HG03108 (cell line): ENCODE data around the gene ULK4.

Experiments used
- ATAC-seq: cut with Tn5 transposase; IDR thresholded peaks from one replicate; pipeline ENCODE4 v1.9.1; 2021; ENCODE audit warnings: moderate library complexity; ENCODE audit not compliant: unreplicated experiment

Gene ULK4

DNA sequence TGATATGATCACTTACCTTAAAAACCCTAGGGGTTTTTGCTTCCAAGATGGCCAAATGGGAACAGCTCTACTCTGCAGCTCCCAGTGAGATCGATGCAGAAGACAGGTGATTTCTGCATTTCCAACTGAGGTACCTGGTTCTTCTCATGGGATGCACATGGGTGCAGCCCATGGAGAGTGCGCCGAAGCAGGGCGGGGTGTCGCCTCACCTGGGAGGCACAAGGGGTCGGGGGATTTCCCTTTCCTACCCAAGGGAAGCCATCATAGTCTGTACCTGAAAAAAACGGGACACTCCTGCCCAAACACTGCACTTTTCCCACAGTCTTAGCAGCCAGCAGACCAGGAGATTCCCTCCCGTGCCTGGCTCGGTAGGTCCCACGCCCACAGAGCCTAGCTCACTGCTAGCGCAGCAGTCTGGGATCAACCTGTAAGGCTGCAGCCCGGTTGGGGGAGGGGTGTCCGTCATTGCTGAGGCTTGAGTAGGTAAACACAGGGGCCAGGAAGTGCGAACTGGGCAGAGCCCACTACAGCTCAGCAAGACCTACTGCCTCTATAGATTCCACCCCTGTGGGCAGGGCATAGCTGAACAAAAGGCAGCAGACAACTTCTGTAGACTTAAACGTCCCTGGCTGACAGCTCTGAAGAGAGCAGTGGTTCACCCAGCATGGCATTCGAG, 684.0 kb downstream of the ULK4 start:
- no peak for ATAC-seq

DNA sequence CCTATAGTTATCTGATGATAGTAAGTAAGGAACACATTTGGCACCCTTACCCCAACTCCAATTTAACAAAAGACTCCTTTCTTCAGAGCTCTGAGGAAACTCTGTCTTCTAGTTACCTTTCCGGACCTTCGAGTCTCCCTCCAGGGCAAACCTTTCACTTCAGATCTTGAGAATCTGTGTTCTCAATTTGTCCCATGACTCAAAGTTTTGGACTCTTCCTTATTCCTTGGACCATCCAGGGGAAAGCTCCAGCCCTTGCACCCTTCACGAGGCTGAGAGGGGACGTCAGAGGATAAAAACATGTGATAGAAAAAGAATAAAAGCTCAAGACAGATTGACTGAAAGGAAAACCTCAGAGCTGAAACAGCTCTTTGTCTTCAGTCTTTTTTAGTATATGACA, 685.7 kb downstream of the ULK4 start:
- no peak for ATAC-seq

DNA sequence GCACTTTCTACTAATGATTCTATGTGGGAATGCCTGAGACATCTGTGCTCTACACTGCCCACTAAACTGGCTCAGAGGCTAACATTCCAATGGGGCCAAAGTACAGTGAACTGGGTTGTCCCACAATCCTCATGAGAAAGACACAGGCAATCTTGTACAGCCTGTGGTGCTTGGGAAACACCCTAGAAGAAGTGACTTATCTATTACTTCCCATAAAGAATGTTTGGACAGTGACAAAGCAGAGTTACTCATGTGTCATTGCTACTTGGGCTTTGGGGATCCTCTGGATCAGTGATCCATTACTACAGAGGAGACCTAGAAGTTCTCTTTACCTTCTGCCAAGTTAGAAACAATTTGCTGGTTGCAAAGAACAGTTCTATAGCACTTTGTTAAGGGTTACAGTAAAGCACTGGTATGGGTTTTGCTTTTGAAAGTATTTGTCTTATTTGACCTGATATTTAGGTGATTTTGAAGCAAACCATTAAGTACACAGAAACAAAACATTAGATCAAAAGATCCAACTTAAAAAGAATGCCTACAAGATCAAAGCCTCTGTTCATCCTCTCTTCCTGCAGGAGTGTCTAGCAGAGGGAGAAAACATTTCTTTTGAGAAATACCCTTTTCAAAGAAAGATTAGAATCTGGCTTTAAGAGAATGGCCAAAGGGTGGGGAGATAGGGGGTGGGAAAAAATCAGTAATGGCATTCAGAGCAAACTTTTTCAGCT, 686.8 kb downstream of the ULK4 start:
- ATAC-seq = no peak

DNA sequence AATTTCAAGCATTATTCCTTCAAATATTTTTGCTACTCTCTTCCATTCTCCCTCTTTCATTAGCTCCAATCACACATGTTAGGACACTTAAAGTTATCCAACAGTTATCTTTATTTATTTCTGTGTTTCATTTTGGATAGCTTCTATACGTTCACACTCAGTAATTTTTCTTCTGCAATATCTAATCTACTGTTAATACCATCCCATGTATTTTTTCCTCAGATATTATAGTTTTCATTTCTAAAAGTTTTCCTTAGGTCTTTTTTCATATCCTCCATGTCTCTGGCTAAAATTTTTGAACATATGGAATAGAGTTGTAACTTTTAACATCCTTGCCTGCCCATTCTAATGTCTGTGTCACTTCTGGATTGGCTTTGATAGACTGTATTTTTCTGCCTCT, 689.2 kb downstream of the ULK4 start:
- no peak for ATAC-seq

DNA sequence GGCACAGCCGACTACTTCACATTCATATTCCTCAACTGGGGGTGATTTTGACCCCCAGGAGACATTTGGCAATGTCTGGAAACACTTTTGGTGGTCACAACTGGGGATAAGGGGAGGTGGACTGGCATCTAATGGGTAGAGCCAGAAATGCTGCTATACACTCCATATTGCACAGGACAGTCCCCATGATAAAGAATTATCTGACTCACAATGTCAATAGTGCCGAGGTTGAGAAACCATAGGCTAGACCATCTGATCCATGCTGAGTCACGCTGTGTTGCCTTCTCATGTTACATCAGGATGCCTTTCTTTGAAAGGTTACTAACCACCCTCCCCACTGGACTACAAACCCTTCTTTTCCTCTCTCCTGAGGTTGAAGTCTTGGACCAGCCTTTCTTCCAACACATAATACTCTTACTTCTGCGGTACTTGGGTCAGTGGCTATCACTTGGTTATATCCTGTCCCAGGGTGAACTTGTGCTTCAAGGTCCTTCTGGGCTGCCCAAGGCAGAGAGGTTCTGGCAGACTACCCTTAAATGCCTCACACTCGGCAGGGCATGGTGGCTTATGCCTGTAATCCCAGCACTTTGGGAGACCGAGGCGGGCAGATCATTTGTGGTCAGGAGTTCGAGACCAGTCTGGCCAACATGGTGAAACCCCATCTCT, 693.8 kb downstream of the ULK4 start:
- ATAC-seq = no peak

DNA sequence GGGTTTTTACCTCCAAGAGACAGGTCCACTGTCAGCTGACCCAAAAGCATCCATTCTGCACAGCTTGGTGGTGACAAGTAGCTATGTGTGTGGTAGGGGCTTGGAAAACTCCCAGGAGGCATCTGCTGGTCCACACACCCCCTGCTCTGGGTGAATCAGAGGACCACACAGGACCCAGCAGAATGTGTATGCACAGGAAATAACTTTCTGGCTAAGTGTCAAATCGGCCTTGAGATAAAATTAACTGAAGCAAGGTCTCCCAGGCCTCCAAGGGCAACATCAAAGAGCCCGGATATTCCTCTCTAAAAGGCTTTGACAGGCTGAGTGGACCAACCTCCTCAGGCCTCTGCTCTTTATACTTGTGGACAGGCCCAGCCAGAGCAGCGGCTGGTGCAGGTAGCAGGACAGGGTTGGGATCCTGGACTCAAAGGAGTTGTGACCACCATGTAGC, 696.1 kb downstream of the ULK4 start:
- no peak for ATAC-seq

DNA sequence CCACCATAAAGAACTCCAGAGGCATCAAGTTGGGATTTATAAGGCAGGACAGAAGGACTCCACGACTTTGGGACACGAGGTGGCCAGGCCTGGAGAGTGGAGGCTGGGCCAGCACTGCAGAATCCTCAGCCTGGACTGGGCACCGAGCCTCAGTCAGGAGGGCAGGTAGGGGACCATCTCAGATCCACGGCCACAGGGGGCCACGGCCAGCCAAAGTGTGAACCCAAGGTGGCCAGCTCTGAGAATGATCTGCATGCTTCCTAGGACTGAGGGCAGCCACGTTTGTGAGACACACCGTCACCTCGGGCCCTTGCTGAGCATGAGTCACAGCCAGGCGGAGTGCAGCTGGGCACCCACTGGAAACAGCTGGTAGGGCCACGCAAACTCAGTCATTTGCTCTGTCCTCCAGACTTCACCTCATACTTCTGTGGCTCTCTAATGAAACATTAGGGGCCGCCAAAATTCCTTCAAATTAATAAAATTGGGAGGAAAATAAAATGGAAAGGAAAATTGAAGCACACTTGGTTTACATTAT, 696.8 kb downstream of the ULK4 start:
- no peak for ATAC-seq

DNA sequence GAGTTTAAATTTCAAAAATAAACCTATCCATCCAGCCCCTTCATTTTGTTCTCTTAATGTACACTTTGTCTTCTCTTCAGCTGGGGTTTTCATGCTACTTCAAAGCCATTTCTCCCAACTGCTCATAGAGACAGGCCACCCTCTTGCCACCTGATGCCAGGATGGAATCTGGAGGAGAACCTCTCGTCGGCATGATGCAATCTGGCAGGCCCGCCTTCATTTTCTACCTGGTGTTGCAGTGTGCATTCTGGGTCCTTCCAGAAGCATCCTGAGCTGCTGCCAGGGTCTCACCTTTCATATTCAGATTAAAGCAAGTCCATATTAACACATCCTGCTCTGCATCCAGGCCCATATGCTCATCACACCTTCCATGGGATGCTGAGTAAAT, 701.8 kb downstream of the ULK4 start:
- ATAC-seq = no peak

DNA sequence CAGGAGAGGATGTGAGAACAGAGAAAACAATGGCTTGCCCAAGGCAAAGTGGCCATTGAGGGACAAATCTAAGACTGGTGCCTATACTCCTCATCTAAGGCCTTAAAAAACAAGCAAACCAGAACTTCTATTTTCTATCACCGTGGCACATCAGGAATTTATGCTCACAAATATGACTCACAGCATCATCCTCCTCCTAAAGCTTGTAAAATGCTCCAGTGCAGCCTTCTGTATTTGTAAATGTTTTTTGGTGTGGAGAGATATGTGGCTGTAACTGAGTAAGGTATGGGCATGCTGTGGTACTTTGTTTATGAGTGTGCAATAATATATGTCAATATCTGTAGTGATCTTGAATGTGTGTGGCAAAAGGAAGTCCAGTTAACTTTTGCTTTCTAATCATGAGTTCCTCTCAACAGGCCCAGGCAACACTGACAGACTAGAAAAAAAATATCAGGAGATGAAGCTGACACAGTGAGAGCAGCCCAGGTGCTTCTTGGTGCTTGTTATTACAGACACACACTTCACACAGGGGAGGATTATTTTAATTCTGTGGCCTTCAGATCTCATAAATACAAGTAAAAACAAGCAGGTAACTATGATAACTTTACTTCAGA, 702.3 kb downstream of the ULK4 start:
- ATAC-seq = no peak

DNA sequence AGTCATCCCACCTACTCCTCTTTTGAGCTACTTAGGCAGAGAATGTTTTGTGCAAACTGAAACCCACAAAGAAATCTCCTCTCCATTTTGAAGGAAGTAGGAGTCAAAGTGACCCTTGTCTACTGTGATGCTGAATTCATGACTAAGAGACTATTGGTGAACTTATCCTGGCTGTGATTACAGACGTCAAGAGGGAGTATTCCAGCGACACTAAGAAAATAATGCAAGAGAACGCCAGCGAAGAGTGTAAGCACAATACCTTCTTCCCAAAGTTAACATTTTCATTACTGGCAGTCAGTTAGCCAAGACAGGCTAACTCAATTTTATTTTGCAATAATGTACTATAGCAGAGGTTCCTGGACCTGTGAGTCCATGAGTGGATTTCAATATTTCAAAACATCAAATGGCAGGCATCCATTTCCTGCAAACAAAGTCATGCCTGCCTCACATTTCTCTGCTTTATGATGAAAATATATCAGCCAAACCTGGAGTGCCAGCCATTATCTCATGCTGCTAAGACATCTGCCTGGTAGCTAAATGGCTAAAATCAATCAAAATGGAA, 703.6 kb downstream of the ULK4 start:
- ATAC-seq = no peak

DNA sequence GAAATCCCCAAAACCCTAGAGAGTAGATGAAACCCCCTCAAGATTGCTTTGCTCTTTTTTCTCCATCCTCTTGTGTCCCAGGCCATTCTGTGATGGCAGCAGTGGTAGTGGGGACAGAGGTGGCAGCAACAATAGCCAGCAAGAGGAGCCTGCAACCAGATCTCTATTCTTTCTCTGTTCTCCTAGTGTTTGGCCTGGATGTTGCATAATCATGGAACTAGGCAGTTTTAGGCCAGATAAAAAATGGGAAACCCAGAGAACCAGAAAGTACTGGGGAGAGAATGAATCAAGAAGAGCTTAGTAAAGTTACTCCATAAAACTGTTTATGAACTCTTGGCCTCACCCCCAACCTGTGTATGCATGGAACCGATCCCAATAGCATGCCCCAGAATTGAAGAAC, 710.3 kb downstream of the ULK4 start:
- no peak for ATAC-seq

DNA sequence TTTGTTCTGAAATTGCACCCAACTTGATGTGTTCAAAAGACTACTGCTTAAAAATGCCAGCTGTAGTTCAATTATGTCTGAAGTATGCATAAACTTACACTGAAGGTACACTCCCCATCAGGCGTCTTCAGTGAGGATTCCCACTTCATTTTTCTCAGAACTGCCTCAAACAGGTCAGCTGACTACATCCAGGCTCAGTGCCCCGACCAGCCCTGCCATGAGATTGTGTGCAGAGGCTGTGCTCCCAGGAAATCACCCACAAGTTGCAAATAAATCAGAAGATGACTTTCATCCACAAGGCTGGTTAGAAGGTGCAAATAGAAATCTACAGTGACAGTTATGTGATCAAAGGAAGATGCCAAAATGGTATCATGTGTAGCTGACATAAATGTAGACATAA, 711.1 kb downstream of the ULK4 start:
- no peak for ATAC-seq

DNA sequence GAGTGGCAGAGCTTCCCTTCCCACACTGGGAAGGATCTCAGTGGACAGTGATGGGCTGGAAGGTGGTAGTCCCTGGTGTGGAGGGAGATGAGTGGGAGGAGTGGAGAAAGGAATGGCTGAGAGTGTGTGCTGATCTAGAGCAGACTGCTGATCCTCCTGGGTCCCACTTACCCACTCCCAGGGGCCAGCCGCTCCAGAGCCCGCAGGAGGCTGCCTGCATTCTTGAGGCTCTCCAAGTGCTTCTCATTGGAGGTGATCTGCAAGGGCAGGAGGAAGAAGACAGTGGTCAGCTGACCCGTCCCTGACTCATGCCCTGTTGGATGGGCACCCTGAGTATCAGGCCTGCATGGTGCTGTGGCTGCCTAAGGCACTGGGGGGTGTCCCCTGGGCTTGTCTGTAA, 712.6 kb downstream of the ULK4 start:
- ATAC-seq = no peak

DNA sequence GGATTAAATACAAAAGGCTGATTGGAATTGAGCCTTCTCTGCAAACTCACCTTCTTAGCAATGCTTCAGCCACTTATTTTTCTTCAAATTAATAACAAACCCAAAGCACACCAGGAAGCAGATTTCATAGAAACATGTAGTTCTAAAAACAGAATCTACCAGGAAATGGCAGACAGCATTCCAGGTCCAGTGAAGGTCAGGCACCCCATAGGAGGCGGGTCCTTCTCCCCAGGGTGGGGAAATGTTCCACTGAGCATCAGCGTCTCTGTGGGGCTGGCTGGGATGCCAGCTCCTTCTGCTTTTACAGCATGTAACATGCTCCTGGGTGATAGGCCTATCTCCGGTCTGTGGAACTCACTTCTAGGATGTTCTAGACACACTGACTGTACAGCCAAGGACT, 713.4 kb downstream of the ULK4 start:
- no peak for ATAC-seq

DNA sequence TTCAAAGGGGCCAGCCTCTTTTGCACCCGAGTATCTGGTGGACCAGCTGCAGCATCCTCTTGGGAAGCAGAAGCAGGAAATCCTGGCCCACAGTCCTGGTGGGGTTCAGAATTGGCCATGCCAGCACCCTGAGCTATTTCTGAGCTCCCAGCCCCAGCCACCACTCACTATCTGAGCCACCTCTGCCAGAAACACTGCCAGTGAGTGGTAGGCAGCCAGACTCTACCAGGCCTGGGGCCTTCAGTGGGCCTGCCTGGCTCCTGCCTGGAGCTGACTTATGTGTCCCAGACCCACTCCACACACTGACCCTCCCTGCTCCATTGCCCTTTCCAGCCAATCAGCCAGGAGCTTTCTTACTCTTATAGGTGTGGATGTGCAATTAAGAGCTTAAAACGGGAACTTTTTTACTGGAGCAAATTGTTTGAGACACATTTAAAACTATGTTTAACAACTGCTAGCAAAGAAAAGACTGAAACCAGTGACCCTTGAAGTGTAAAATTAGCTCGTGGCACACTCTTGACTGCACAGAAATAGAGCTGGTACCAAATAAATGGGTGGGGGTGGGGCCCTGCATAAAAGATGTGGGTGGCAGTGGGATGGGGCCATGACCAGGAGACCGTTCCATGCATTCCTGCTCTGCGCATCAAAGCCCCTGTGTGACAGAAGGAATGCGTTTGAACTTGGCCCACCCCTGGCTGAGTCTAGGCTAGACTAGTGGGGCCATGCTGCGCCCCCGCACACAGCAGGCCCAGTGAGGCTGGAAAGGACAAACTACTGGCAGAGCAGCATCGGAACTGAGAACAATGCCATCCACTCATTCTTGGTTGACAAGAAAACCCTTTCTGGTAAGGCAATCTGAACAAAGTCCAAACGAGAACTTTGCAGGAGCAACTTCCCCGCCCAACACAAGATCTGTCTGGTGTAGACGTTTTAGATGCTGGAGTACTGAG, 714.6 kb downstream of the ULK4 start:
- ATAC-seq = no peak

DNA sequence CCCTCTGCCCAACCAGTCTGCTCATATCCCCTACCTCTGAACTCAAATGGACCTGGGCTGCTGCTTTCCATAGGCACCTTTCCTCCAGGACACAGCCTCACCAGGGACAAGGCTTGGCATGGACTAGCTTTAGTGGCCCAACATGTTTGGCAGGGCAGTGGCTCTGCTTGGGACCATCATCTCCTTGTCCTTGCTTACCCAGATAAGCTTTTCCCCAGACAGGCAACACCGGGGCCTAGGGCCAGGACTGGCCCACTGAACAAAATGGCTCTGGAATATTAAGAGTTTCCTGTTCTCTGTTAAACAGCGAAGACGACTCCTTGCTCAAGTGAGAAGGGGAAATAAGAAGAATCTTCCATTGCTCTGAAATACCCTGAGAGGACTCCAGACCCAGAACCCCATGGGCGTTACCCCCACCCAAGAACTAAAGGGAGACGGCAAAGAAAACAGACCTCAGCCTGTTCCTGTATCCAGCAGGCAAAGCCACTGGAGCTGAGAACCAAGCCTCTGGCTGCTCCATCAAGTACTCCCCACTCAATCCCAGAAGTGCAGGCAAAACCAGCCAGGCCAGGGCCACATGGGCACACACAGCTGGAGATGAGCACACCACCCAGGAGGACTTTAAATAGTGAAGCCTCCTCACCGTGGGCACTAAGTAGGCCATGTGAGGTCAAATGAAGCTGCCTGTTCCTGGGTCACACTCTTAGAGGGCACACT, 717.1 kb downstream of the ULK4 start:
- ATAC-seq = no peak

DNA sequence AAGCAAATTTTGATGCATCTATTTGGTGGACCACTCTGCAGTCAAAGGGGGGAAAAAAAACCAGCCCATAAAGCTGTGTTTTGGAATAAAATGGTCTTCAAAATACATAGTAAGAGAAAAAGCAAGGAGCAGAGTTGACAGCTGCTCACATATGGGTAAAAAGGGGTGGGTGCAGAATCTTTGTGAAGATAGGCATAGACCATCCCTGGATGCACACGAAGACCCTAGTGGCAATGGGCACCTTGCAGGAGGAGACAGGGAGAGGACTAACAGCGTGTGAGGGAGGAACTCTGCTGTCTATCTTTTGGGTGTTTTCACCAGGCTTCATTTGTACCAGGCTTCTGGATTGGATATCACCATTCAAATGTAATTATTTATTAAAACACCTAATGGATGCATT, 718.7 kb downstream of the ULK4 start:
- no peak for ATAC-seq

DNA sequence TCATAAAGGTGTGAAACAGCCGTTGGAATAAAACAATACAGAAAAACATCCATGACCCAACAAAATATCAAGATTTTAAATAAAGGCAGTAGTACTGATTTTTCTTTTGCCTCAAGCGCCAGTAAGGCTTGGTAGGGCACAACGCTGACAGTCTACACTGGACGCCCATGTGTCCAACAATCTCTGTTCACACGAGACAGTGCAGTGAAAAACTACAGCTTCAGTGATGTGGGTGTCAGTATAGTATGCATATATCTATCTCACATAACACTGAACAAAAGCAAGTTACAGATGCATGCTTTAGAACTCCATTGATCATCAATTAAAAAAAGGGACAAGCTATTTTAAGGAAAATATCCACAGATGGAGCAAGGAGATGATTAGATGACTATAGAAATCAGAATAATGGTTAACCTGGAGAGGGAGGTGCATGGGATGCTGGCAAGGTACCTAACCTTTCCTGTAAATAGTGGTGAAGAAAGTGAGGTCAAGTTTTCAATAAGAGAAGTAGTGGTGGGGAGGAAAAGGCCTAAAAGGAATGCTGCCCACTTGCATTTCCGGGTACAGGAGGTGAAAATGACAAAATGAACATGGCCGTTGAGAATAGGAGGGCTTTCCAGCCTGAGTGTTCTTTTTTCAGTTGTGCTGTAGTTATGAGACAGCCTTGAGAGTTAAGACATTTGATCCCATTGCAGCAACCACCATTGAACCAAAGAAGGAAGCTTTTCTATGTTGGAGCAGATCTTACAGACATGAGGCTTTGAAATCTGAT, 719.9 kb downstream of the ULK4 start:
- ATAC-seq = no peak

DNA sequence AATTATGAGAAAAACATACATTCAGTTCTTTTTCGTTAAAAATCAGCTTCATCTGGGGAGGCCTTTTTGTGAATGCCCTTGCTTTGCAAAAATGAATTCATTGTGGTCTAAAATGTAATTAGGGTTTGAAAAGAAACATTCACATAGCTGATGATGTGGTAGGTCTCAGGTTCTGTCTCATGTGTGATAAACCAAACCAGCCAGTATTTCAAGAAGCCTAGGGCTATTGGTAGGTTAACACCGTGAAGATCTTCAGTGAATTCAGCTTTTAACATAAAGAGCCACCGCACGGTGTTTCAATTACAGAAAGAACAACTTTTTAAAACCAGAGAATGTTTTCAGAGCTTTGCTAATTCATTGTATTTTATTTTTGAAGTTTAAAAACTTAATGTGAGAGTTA, 720.7 kb downstream of the ULK4 start:
- ATAC-seq = no peak
